GM18861 (cell line): Measurements from ENCODE around the gene UBE2H.
"Not testable (repeated sequence)": the region's sequence is repeated elsewhere in the genome, so short reads cannot be mapped to it uniquely, and the experiment has no call there.

ENCODE experiments used
- ATAC-seq: cut with Tn5 transposase; IDR thresholded peaks from one replicate; pipeline ENCODE4 v1.9.1; 2021; ENCODE audit not compliant: unreplicated experiment

Gene UBE2H

DNA sequence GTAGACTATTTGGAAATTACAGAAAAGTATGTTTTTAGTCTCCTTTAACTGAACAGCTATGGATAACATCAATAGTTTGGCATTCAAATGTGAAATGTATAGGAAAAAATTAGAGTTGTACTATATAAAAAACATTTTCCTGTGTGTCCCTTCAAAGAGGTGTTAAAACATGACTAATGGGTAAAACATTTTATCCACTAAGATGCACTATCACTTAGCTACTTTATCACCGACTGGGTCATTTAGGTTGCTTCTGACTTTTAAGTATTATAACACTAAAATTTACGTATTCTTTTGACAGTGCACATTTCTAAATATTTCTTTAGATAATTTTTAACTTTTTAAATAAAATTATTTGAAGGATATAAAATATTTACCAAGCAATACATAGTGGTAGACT lies 77.6 kb downstream of the UBE2H start:
- ATAC-seq = no peak

DNA sequence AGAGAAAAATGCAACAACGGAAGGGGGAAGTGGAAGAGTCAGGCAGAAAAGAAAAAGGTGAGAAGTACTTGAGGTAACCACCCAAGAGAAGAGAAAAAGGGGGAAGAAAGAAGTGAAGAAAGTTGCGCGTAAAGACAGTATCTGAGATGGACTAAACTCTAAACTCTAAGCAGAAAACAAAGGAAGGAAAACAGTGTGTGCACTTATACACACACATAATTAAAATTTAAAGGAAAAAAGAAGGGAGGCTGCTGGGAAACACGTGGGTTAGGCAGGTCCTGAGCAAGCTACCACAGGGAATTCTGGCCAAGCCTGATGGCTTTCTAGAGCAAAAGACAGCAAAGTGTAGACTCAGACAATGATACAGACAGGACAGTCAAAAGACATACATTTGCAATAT lies 78.0 kb downstream of the UBE2H start:
- ATAC-seq = no peak

GRCh38 chr7:129872054-129872453 lies 80.7 kb downstream of the UBE2H start:
- ATAC-seq = no peak

DNA sequence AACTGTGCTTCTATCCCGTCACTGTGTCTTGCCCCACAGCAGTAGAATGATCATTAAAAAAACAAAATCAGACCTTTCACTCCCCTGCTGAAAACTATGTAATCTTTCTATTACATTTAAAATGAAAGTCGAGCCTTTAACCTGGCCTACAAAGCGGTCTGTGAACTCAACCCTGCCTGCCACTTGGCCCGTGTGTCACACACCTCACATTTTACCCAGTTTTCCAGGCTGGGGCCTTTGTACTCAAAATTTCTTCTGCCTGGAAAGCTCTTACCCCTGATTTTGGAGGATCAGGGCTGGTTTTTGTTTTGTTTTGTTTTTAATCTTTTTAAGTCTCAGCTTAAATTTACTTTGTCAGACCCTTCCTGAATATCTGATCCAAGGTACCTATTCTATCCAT lies 82.1 kb downstream of the UBE2H start:
- no peak for ATAC-seq

GRCh38 chr7:129866251-129866650 lies 86.5 kb downstream of the UBE2H start:
- ATAC-seq = no peak

DNA sequence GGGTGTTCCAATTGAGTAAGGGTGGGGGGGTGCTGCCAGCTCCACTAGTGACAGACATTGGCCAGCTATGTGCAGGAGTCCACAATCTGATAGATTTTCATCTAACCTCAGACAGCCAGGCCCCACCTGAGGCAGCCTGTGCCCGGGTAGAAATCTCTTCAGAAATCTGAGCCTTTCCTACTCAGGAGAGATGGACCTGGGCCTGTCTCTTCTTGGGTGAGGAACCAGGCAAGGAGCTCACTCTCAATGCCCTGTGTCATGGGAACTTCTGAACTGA lies 86.9 kb downstream of the UBE2H start:
- ATAC-seq = no peak

GRCh38 chr7:129865093-129865924 lies 87.5 kb downstream of the UBE2H start:
- no peak for ATAC-seq

DNA sequence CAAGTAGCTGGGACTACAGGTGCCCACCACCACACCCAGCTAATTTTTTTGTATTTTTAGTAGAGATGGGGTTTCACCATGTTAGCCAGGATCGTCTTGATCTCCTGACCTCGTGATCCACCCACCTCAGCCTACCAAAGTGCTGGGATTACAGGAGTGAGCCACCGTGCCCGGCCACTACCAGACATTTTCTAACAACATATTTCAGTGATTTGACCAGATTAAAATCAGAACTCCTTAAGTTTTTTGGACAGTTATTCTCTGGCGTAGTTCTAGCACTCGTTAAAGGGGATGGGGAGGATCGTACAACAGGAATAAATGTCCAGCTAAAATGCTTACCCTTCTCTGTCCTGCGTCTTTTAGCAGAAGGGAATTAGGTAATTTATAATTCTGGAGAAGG lies 88.1 kb downstream of the UBE2H start:
- not testable (repeated sequence) for ATAC-seq

- no peak for ATAC-seq
Observed at GRCh38 chr7:129864042-129864441, 88.7 kb downstream of the UBE2H start.

- ATAC-seq = no peak
Observed at GRCh38 chr7:129862682-129863081, 90.1 kb downstream of the UBE2H start.

- not testable (repeated sequence) for ATAC-seq
Observed at GRCh38 chr7:129860784-129861183, 92.0 kb downstream of the UBE2H start.

DNA sequence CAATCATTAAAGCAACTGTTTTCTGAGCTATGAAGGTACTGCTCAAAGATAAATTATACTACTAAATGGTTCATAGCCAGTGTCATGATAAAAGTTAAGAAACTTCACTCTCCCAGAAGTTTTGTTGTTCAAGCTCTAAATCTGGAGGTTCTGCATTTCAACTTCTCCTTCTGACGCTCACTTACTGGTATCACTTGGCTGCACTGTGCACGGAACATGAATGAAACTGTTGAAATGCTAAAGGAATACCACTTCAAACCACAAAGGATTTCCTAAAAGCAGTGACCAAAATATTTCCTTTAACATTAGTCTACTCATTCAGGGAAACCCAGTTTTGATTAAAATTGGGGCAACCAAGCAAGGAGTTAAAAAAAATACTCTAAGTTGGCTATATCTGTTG lies 93.6 kb downstream of the UBE2H start:
- ATAC-seq = no peak

DNA sequence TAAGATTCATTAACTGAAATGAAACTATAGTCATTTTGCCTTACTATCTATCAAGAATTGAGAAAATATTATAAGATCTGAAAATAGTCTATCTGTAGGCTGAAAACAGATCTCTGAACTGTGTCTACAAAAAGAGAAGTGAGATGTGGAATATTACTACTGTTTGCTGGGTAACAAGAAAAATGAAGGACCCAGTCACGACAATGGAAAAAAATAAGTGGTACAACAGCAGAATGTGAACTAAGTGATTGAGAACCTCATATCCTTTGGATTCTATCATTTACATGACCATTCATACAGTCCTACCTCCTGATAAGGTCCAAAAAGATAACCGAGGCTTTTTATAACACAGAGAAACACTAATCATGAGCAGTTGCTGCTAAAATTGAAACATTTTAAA lies 94.3 kb downstream of the UBE2H start:
- ATAC-seq = no peak

GRCh38 chr7:129857313-129857712 lies 95.4 kb downstream of the UBE2H start:
- no peak for ATAC-seq

- ATAC-seq = no peak
Observed at GRCh38 chr7:129855935-129856717, 96.6 kb downstream of the UBE2H start.

- ATAC-seq = no peak
Observed at GRCh38 chr7:129855234-129855673, 97.5 kb downstream of the UBE2H start.

GRCh38 chr7:129854401-129854800 lies 98.4 kb downstream of the UBE2H start:
- ATAC-seq = no peak

GRCh38 chr7:129853661-129854268 lies 99.0 kb downstream of the UBE2H start:
- no peak for ATAC-seq

DNA sequence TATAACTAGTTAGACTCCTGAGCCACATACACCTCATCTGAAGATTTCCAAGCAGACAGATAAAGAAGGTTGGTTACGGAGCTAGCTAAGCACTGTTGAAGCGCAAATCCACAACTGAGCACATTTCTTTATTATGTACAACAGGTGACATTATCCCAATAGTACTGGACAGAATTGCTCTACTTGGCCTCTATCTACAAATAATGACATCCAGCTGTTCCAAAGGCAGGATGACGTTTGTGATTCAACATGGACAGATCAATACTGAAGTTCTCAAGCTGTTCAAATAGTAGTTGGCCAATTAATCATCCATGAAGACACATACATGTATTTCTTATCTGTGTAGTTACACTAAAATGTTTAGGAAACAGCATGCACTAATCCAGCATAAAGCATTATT lies 101.0 kb downstream of the UBE2H start:
- no peak for ATAC-seq

DNA sequence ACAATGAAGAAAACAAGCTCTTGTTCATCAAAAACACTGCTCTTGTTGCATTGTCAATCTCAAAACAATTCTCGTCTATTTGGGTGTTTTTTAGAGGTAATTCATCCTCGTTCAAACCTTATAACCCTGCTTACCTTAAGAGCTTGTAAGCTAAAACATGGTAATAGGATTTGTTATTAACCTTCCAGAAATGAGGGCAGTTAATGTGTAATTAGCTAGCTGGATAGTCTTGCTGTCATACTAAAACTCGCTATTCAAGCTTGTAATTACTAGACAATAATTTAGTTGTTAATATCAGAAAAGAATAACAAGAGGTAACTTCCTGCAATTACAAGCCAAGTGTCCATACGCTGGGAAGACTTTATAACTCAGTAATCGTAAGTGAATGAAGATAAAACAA lies 101.6 kb downstream of the UBE2H start:
- no peak for ATAC-seq

- no peak for ATAC-seq
Observed at GRCh38 chr7:129848436-129848835, 104.3 kb downstream of the UBE2H start.

- ATAC-seq = no peak
Observed at GRCh38 chr7:129845972-129846327, 106.8 kb downstream of the UBE2H start.
